BLaER1 (cell line): ENCODE data around the gene PITPNM1.
"Not testable (repeated sequence)": the region's sequence is repeated elsewhere in the genome, so short reads cannot be mapped to it uniquely, and the experiment has no call there.

ENCODE experiments used
- H3K27ac ChIP-seq: shearing (Covaris generic); formaldehyde crosslinking; 2 replicates; pipeline ENCODE4 v1.8.1; 2022
- H3K27me3 ChIP-seq: shearing (Covaris generic); formaldehyde crosslinking; 2 replicates; pipeline ENCODE4 v1.8.1; 2022
- H3K36me3 ChIP-seq: shearing (Covaris generic); formaldehyde crosslinking; 2 replicates; pipeline ENCODE4 v1.8.1; 2022
- H3K4me1 ChIP-seq: shearing (Covaris generic); formaldehyde crosslinking; 2 replicates; pipeline ENCODE4 v1.8.1; 2022
- H3K4me2 ChIP-seq: shearing (Covaris generic); formaldehyde crosslinking; 2 replicates; pipeline ENCODE4 v1.8.1; 2022
- H3K4me3 ChIP-seq: shearing (Covaris generic); formaldehyde crosslinking; 2 replicates; pipeline ENCODE4 v1.8.1; 2022
- H3K9ac ChIP-seq: shearing (Covaris generic); formaldehyde crosslinking; 2 replicates; pipeline ENCODE4 v1.8.1; 2022
- H3K9me3 ChIP-seq: shearing (Covaris generic); formaldehyde crosslinking; 2 replicates; pipeline ENCODE4 v1.8.1; 2022
- H4K20me1 ChIP-seq: shearing (Covaris generic); formaldehyde crosslinking; 2 replicates; pipeline ENCODE4 v1.8.1; 2022
- Cebpa-rat ChIP-seq: shearing (Covaris generic); IDR thresholded peaks from 2 replicates; pipeline ENCODE4 v1.8.1; 2022

Gene PITPNM1

GRCh38 chr11:67466962-67467771 is 38.0 kb downstream of the PITPNM1 start:
- peak overlapping the region; percentile 97 for H3K4me2 ChIP-seq
- no peak for TF ChIP-seq Cebpa-rat

DNA sequence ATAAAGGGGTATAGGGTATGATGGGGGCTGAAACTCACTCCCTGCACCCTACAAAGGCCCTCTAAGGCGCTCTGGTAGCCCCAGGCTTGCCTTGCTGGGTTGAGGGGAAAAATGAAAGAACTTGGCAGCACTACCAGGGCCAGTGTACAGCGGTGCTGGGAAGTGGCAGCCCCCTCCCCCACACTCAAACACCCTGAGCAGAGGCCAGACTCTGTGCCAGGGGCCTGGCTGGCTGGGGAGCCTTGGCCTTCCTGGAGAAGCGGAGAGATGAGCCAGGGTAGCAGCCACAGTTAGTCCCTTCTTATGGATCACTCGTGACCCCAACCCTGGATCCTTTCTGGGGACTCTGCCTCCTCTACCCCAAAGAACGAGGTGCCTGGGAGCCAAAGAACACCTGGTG is 38.8 kb downstream of the PITPNM1 start:
- peak overlapping the region; percentile 97 for H3K4me2 ChIP-seq

More at GRCh38 chr11:67466962-67467771, 38.0 kb downstream of the PITPNM1 start:
- Histone ChIP-seq H4K20me1 (no peaks in the 10 kb centered on the region), H3K4me3 (no peak overlapping the region; the same call in 1 of the 2 replicates), H3K27me3 (no peaks in the 10 kb centered on the region), H3K9me3 (no peaks in the 10 kb centered on the region), H3K36me3 (no peaks in the 10 kb centered on the region), H3K27ac (peak overlapping the region; percentile 32; the same call in 1 of the 2 replicates), H3K9ac (peak overlapping the region; percentile 91), H3K4me1 (peaks cover 66% of the 10 kb centered on the region)

DNA sequence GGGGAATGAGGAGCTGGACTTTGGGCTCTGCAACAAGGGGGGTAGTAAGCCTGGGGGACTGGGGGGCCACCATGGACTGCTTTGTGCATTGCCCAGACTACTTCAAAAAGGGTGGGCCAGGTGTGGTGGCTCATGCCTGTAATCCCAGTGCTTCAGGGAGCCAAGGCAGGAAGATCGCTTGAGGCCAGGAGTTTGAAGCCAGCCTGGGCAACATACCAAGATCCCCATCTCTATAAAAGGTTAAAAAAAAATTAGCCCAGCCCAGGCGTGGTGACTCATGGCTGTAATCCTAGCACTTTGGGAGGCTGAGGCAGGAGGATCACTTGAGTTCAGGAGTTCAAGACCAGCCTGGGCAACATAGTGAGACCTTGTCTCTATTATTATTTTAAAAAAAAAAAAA is 39.6 kb downstream of the PITPNM1 start:
- H3K9me3 ChIP-seq, H3K36me3 ChIP-seq, H3K27me3 ChIP-seq, H4K20me1 ChIP-seq: not testable (repeated sequence)
- Histone ChIP-seq H3K27ac (peak overlapping the region; percentile 95), H3K4me2 (peak overlapping the region; percentile 97), H3K9ac (peak overlapping the region; percentile 86; the same call in 1 of the 2 replicates), H3K4me3 (peak overlapping the region; percentile 74; the same call in 1 of the 2 replicates), H3K4me1 (peaks cover 61% of the 10 kb centered on the region)

More for the DNA sequence above, 38.8 kb downstream of the PITPNM1 start:
- H4K20me1 ChIP-seq: no peaks in the 10 kb centered on the region
- H3K27ac ChIP-seq: peak overlapping the region; percentile 32; the same call in 1 of the 2 replicates
- peaks cover 63% of the 10 kb centered on the region for H3K4me1 ChIP-seq
- no peak for TF ChIP-seq Cebpa-rat
- H3K9ac ChIP-seq: peak overlapping the region; percentile 1; the same call in 1 of the 2 replicates
- no peaks in the 10 kb centered on the region for H3K36me3 ChIP-seq
- H3K9me3 ChIP-seq: no peaks in the 10 kb centered on the region
- H3K27me3 ChIP-seq: no peaks in the 10 kb centered on the region
- no peak overlapping the region for H3K4me3 ChIP-seq

- no peak for TF ChIP-seq Cebpa-rat
- Histone ChIP-seq H3K4me1 (peaks cover 63% of the 10 kb centered on the region), H3K9me3 (no peaks in the 10 kb centered on the region), H3K9ac (peak overlapping the region; percentile 86), H3K36me3 (no peaks in the 10 kb centered on the region), H3K4me3 (peak overlapping the region; percentile 74), H3K27me3 (no peaks in the 10 kb centered on the region), H4K20me1 (no peaks in the 10 kb centered on the region), H3K27ac (peak overlapping the region; percentile 95), H3K4me2 (peak overlapping the region; percentile 97)
Observed at GRCh38 chr11:67465189-67465510, 40.0 kb downstream of the PITPNM1 start.

DNA sequence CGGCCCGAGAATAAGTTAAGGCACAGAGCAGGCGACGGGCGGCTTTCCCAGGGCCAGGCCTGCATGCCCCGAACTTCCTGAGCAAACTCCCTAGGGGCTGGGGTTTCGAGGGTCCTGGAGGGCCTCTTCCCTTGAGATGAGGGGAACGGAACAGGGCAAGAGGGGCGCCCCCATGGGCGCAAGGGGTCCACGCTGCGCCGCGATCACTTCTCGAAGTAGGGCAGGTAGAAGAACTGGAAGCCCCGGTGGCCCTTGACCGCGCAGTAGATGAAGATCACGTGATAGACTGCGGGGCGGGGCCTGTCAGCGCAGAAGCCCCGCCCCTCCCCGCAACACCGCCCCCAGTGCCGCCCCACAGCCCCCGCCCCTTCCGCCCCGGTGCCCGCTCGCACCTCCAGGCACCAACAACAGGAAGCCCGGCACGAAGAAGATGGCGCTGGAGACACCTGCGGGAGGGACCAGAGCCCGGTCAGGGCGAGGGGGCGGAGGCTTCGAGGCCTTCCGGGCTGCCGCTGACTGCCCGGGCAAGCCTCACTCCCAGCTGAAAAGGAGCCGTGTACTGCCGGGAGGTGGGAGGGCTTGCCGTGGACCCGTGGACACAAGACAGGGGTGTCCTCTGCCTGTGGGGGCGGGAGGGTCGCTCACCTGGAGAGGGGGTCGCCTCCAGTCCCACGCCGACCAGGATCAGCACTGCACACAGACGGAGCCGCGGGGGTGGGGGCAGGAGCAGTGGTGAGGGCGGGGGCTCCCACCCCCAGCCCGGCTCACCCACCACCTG is 40.6 kb downstream of the PITPNM1 start:
- Histone ChIP-seq H4K20me1 (no peaks in the 10 kb centered on the region), H3K27ac (peak overlapping the region; percentile 95), H3K27me3 (no peaks in the 10 kb centered on the region), H3K4me3 (peak overlapping the region; percentile 74), H3K9ac (peak overlapping the region; percentile 86), H3K4me1 (peaks cover 64% of the 10 kb centered on the region), H3K36me3 (no peaks in the 10 kb centered on the region), H3K4me2 (peak overlapping the region; percentile 97), H3K9me3 (no peaks in the 10 kb centered on the region)
- TF ChIP-seq Cebpa-rat: no peak

- no peak for TF ChIP-seq Cebpa-rat
- Histone ChIP-seq H3K4me2 (peak overlapping the region; percentile 87), H3K9ac (peak overlapping the region; percentile 64), H3K27ac (peak overlapping the region; percentile 82), H4K20me1 (no peaks in the 10 kb centered on the region), H3K4me3 (peak overlapping the region; percentile 74), H3K36me3 (no peaks in the 10 kb centered on the region), H3K27me3 (no peaks in the 10 kb centered on the region), H3K9me3 (no peaks in the 10 kb centered on the region), H3K4me1 (peaks cover 68% of the 10 kb centered on the region)
Observed at GRCh38 chr11:67463680-67464410, 41.3 kb downstream of the PITPNM1 start.

DNA sequence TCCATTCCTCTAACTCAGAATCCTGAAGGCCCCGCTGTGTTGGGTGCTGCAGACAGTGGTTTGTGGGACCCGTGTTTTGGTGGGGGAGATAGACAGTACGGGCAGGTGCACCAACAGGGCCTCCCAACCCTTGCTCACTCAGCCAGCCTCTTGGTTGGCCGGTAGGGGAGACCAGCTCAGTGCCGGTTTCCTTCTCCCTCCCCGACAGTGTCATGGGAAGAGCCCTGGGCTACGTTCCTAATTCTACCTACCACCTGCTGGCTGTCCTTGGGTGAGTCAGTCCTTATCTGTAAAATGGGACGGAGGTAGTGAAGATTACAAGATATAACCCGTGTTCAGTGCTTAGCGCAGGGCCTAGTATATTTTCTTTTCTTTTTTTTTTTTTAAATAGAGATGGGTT is 42.0 kb downstream of the PITPNM1 start:
- H3K4me2 ChIP-seq: no peak overlapping the region
- no peak overlapping the region for H3K9ac ChIP-seq

DNA sequence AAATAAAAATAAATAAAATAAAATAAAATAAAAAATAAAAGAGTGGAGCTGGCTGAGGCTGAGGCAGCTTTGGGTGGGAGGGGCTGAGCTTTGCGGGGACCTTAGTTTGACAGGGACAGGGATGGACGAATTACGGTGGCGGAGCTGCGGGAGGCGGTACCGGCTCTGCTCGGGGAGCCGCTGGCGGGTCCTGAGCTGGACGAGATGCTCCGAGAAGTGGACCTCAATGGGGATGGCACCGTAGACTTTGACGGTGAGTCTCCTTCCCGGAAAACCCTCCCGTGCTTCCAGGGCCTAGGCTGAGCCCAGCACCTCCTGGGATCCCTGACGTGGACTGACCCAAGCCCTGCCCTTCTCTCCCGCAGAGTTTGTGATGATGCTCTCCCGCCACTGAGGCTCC is 46.9 kb downstream of the PITPNM1 start:
- Histone ChIP-seq H3K27me3 (no peaks in the 10 kb centered on the region), H3K36me3 (no peaks in the 10 kb centered on the region), H3K9me3 (no peaks in the 10 kb centered on the region), H3K4me2 (no peak overlapping the region), H3K27ac (no peak overlapping the region), H3K9ac (no peak overlapping the region), H3K4me3 (no peak overlapping the region), H4K20me1 (no peaks in the 10 kb centered on the region), H3K4me1 (peaks cover 23% of the 10 kb centered on the region)
- TF ChIP-seq Cebpa-rat: no peak

More for the DNA sequence above, 42.0 kb downstream of the PITPNM1 start:
- H3K4me3 ChIP-seq: no peak overlapping the region
- H3K27ac ChIP-seq: no peak overlapping the region
- no peaks in the 10 kb centered on the region for H3K27me3 ChIP-seq
- H3K9me3 ChIP-seq: no peaks in the 10 kb centered on the region
- no peaks in the 10 kb centered on the region for H3K36me3 ChIP-seq
- TF ChIP-seq Cebpa-rat: no peak
- no peaks in the 10 kb centered on the region for H4K20me1 ChIP-seq
- H3K4me1 ChIP-seq: peaks cover 66% of the 10 kb centered on the region

- peaks cover 17% of the 10 kb centered on the region for H3K4me1 ChIP-seq
- H3K9me3 ChIP-seq: no peaks in the 10 kb centered on the region
- H3K4me2 ChIP-seq: no peak overlapping the region
- H3K36me3 ChIP-seq: no peaks in the 10 kb centered on the region
- no peaks in the 10 kb centered on the region for H4K20me1 ChIP-seq
- H3K27ac ChIP-seq: no peak overlapping the region
- TF ChIP-seq Cebpa-rat: no peak
- H3K9ac ChIP-seq: no peak overlapping the region
- no peak overlapping the region for H3K4me3 ChIP-seq
- no peaks in the 10 kb centered on the region for H3K27me3 ChIP-seq
Observed at GRCh38 chr11:67457453-67457852, 47.7 kb downstream of the PITPNM1 start.
